ENCODE results near the gene MYB.
"Not testable (repeated sequence)": the region's sequence is repeated elsewhere in the genome, so short reads cannot be mapped to it uniquely, and the experiment has no call there.

MYB gene

DNA sequence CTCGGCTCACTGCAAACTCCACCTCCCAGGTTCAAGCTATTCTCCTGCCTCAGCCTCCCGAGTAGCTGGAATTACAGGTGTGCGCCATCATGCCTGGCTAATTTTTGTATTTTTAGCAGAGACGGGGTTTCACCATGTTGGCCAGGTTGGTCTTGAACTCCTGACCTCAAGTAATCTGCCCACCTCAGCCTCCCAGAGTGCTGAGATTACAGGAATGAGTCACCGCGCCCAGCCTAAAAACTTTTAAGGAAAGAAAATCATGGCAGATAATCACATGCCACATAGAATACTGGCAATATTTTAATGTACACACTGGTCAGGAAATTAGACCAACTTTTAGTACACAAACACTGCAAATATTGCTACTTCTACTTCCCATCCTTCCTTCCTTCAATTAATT is 16.7 kb upstream of the MYB start:
- DNase-seq (ENCODE audit: low read depth in 2 of 2): not testable (repeated sequence)

DNA sequence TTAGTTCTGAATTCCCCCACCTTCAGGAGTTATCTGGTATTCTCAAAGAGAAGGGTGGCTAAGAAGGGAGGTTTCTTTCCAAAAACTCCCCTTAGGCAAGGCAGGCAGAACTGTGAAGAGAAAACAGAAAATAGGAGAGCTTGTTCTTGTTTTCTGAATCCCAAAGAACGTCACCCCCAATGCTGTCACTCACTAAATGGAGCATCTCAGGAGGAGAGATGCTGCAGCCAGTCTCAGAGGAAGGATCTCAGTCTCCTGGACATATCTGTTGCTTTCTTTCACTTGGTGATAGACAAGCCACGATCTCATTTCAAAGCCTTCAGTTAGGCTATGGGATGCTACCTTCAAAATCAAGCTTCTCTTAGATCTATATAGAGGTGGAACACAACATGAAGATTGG is 16.1 kb upstream of the MYB start:
- no peak for DNase-seq (ENCODE audit: low read depth in 2 of 2)

DNA sequence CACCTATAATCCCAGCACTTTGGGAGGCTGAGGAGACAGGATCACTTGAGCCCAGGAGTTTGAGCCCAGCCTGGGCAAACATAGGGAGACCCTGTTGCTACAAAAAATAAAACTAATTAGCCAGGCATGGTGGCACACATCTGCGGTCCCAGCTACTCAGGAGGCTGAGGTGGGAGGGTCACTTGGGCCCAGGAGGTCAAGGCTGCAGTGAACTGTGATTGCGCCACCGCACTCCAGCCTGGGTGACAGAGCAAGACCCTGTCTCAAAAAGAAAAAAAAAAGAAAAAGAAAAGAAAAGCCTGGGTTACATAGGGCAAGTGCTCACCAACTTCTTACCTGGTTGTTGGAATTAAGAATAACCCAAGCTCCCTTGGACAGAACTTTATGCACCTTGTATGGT is 14.6 kb upstream of the MYB start:
- no peak for DNase-seq (ENCODE audit: low read depth in 2 of 2)

DNA sequence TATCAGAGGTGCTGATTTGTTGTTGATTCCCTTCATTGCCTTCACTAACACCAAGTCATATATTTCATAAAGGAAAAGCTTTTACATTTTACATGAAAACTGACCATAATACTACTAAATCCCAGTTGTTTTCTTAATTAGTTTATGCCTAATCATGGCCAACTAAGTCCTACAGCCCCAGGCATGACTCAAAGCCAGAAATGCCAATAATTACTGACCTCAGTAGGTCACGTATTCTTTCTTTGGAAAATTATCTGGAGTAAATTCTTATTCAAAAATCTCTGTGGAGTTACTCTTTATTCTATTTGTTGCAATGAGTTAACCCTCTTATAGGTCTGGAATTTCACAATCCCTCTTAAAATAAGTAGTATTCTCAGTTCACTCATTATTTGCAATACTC is 13.5 kb upstream of the MYB start:
- DNase-seq (ENCODE audit: low read depth in 2 of 2): no peak

DNA sequence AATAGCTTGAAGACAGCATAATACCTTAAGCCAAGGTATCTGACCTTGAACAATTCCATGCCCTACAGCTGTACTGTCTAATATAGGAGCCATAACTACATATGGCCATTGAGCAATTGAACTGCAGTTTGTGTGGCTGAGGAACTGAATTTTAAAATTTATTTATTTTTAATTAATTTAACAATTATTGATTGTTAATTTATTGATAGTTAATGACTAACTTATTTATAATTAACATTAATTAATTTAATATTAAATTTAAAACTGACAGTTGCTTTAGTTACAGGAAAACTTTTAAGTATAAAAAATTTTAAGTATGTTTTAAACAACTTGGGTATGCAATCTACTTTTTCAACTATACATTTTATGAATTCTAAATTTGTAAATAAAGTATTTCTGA is 12.3 kb upstream of the MYB start:
- no peak for DNase-seq (ENCODE audit: low read depth in 2 of 2)

DNA sequence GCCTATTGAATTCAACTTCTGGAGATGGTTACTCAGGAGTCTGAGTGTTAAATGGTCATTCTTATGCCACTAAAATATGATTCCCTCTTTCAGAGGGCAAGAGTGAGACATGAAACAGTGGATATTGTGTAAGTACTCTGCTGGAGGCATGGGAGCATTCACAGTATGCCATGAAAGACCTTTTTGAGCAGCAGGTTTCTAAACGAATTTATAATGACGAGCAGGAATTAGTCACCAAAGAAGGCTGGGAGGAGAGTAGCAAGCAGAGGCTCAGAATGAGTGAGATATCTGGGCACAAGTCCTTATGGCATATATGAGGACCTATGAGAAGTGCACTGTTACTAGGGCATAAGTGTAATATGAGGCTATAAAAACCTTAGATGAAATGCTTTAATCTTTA is 10.9 kb upstream of the MYB start:
- no peak for DNase-seq (ENCODE audit: low read depth in 2 of 2)

DNA sequence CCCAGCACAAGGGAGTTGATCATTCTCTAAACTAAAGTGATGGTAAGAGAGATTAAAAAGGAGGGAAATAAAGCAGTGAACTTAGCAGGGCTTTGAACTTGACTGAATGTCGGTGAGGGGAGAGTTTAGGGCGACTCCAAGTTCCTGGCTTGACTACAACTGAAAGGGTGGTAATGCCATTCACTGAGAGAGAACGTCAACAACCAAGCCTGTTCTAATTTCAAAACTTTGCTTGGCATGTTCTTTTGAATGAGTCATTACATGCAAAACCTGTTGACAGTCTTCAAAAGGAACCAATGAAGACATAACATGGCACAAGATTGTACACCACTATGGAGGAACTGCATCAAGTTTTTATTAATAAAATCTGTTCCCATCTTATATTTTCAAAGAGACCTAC is 10.3 kb upstream of the MYB start:
- no peak for DNase-seq (ENCODE audit: low read depth in 2 of 2)

DNA sequence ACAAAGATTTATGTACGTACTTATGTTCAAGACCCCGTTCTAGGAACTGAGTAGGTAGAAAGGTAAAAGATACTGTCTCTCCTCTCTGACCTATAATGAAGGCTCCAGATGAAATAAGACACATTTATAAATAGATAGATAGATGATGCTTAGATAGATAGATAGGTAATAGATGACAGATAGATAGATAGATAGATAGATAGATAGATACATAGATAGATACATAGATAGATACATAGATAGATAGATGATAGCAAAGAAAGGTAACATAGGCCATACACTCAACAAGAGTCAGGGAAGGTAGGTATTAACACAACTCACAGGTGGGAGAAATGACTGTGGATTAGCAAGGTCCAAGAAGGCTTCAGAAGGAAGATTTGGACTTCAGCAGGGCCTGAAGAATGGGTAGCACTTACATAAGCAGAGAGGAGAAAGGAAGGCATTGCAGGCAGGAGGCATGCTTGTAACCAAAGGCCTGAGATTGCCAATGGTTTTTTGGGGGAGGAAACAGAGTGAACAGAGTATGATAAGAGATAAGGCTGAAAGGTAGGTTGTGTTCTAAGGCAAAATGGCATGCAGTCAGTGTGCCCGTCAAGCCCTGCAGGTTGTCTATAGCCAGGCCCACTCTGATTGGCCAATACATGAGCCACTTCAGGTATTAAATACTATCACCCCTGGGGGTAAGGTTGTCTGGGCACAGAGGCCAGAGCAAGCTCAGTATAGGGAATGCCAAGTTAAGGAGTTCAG is 7.7 kb upstream of the MYB start:
- no peak for DNase-seq (ENCODE audit: low read depth in 2 of 2)

DNA sequence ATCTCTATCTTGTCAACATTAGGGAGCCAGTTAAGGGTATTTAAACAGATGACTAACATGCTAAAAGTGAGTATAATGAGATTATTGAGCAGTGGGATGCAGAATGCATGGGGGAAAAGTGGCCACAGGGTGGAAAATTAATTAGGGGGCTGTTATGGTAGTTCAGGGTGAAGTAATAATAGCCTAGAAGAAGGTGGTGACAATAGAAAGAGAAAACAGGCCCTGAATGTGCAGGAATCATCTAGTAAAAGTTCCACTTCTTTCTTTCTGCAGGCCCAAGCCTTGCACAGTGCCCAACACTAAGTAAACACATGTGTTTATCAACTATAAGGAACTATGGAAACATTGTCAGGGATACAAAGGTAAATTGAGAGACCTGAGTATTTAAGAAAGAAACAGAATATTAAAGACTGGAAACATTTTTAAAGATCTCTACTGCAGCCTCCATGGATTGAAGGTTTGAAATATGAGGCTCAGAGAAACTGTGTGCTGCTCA is 7.1 kb upstream of the MYB start:
- DNase-seq (ENCODE audit: low read depth in 2 of 2): no peak

DNA sequence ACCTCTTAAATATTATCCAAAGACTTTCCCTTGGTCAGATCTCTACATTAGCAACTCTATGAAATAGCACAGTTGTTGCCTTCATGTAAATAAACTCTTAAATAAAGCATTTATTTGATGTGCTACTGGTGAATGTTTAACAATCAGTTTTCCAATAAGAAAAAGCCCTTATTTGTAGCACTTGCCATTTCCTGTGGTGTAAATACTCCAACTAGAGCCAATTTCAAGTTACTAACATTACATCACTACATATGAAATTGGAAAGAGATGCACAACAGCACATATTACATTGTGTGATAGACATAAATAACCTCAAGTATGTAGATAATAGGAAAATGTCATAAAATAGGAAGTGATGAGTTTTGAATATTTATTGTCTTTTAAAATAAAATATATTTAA is 5.0 kb upstream of the MYB start:
- no peak for DNase-seq (ENCODE audit: low read depth in 2 of 2)

DNA sequence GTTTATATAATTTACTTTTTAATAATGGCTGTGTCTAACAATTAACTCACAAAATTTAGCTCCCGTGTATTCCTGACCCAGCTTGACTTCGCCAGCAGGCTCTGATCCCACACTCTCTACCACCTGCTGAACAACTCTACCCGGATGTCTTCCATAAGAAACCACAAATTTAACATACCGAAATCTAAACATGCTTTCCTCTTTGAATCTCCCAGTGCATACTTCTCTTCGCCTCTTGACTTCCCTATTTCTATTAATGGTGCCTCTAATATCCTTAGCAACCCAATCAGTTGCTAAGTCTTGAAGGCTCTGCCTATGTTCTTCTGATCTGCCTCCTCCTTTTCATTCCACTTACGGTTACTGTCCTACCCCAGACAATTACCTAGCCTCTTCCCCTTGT is 4.6 kb upstream of the MYB start:
- no peak for DNase-seq (ENCODE audit: low read depth in 2 of 2)

DNA sequence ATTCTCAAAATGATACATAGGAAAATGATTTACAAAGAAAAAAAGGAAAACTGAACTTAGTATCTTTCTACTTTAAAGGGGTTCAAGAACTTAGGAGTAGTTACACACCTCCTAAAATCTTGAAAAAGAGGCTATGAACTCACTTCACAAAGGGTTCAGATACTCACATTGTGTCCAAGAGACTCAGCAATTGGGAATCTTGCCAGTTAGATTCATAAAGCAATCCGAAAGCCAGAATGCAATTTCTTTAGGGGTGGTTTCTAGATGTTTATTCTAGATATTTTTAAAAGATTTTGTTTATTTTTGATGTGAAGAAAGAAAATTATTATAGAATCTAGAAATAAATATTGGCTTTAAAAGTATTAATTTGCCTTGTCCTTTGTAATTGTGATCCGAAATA is 1.7 kb upstream of the MYB start:
- no peak for DNase-seq (ENCODE audit: low read depth in 2 of 2)

DNA sequence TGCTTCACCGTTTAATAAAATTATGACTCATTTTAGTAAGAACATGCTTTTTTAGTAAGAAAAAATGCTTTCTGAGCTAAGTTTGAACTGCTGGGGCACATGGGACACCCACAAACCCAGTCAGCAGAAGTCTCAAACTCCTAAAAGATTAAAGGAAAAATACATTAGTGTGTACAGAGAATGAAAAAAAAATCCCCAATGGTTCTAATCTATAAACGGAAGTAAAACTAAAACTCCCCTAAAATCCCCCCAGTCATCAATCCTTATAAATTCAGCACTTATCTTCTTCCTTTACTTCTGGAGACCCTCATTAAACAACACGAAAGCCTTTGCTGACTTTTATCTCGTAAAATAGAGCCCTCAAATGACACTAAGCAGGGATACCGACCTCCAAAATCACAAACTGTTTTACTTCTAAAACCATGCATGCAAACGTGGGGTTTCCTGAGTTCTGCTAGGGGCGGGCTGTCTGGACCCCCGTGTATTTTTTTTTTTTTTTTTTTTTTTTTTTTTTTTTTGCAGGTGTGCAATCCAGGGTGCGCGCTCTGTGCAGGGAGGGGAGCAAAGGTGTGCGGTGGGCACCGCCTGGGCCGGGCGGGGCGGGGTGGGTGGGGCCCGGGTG is 1.1 kb upstream of the MYB start:
- peak in 1 of 2 donors; percentile 23 for DNase-seq (ENCODE audit: low read depth in 2 of 2)

DNA sequence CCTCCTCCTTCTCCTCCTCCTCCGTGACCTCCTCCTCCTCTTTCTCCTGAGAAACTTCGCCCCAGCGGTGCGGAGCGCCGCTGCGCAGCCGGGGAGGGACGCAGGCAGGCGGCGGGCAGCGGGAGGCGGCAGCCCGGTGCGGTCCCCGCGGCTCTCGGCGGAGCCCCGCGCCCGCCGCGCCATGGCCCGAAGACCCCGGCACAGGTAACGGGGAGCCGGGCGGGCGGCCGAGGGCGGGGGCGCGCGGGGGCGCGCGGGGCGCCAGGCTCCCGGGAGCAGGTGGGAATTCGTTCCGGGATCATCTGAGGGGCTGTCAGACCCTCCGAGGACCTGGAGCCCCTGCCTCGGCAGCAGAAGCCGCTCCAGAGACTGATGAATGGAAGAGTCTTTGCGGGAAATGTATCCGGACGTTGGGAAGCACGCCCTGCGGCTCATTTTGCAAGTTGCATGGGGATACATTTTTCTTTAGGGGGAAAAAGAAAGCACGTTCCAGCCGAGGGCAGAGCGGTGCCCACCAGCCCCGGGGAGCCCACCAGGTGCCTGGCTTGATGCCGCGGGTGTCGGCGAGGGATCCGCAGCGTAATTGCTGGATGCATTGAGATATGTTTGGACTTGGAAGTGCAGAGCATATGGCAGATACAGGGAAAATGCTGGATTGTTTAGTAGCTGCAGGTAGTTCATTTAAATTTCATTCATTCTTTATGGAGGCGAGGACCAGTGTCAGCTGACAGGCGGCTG is 394 bp downstream of the MYB start:
- DNase-seq (ENCODE audit: low read depth in 2 of 2): no peak

DNA sequence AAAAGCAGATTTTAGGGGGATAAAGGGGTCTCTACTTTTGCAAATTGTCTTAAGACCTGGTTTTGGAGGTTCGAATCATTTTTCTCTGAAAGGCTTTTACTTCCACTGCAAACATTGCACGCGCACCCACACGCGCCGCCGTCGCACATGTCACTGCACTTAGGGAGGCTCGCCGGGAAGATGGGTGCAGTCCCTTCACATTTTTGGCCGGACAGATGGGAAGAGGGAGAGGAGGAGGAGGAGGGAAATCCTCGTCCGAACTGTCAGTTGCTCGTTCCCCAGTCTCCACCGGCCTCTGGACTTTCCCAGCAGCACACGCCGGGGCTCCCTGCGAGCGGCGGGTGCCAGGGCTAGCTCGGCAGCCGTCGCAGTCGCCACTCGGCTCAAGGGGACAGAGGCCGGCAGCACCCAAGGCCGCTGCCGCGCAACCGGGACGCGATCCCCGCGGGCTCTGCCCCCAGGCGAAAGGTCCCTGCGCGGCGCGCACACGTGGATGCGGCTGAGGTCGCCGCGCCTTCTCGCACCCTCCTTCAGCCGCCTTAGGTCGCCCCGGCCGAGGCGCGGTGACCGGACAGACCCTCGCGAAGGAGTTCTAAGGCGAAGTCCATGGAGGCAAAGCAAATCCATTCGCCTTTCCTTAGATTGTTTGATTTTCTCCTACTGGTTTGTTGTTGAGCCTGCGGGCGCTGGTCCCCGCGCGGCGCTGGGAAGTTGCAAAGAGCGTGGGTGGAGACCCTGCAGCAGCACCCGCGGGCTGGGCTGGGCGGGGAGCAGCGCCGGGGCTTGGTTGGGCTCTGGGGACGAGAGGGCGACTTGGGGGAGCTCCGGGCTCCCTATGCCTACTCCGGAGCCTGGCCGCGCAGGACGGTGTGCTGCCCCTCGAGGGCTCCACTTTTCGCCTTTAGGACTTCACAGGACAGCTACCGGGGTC is 1.2 kb downstream of the MYB start:
- DNase-seq (ENCODE audit: low read depth in 2 of 2): peak in 1 of 2 donors; percentile 13

DNA sequence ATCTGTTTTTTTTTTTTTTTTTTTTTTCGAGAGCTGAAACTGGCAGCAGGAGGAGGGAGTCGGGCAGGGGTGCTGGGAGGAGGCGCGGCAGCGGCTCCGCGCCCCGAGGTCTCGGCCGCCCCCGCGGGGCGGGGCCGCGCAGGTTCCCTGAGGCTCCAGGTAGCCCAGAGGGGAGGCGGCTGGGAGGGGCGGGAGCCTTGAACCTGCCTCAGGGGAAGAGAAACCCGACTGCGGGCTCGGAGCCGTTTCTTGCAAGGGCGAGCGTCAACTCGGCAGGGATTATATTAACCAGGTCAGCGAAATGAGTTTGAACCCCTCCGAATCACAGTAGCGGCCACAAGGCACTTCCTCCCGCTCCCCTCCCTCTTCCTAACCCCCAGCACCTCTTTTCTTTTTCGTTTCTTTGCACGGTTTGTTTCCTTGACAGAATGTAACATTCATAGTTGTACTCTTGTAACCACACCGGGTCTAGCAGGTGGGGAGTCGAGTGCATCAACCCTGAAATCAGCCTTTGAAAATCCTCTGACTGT is 2.0 kb downstream of the MYB start:
- peak; percentile 48 to 56 for DNase-seq (ENCODE audit: low read depth in 2 of 2)

DNA sequence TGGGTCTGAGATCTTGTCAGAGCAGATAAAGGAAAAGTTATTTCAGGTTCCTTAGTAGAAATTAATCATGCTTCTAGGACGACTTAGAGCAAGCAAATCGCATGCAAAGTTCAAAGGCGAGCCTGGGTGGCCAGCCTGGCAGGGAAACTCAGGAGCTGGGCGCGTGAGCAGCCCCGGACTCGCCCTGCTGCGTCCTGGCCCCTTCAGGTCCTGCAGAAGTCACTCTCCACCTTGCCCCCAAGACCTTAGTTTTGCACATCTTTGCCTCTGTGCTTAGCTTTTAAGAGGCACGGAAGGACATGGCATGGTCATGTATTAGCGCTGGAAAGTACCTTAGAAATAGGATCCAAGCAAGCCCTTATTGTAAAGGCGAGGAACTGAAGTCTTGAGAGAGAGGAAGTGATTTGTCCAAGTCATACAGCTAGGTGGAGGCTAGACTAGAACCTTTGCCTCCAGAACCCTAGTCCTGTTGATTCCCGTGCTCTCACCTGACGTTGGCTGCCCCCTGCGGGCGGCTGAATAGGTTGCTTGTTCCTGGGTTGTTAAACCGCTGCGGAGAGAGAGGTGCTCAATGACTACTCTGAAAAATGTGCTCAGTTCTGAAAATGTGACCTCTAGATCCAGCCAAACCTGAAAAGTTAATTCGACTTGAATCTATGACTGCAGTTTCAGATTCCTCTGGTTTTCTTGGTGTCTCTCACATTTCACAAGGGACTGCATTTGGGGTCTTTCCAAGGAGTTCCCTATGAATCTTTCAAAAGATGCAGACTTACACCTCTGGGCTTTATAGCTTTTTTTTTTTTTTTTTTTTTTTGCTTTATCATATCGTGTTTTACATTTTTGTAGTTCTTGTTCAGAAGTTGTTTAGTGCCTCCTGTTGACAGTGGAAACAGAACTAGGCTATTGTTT is 2.7 kb downstream of the MYB start:
- DNase-seq (ENCODE audit: low read depth in 2 of 2): peak in 1 of 2 donors; percentile 65

DNA sequence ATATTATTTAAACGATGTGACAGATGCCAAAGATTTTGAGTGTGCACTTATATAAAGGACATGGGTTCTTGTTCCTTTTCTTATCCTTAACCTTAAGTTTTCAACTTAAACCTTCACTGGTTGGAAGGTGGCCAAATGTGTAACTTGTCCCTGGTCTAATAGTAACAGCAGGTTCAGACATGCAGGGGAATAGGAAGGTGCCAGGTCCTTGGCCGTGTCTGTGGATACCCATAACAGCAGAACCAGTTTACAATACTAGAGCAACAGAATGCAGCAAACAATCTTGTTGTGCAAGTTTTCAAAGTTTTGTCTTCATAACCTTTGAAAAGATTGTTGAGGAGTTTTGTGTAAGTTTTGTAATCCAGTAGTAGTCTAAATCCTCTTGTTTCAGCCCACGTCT is 4.4 kb downstream of the MYB start:
- DNase-seq (ENCODE audit: low read depth in 2 of 2): no peak

DNA sequence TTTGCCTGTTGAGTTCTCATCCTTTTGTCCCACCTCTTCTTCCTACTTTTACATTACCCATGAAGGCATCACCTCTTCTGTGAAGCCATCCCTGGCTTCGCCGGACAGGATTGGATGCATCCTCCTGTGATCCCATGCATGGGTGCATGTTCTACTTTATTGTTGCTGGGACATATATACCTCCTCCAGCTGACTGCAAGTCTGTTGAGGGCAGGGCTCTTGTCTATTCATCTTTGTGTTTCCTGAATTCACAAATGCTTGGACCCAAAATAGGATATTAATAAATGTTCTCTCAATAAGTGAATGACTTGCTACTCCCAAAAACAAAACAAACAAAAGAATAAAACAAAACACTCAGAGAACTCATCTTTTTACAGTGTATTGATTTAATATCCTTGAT is 5.1 kb downstream of the MYB start:
- DNase-seq (ENCODE audit: low read depth in 2 of 2): no peak

DNA sequence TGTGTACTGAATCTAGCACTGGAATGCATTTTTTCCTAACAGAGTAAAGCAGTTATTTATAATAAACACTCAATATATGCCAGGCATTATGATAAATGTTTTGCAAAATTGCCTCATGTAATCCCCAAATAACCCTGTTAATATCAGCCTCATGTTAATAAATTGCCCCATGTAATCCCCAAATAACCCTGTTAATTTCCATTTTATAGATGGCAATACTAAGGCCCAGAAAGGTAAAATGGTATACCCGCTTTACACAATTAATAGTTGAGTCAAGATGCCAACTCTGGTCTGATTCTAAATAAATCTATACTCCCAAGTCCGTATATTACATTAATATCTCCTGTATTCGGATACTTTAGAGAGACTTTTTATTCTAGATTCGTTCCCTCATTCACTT is 6.3 kb downstream of the MYB start:
- DNase-seq (ENCODE audit: low read depth in 2 of 2): no peak

DNA sequence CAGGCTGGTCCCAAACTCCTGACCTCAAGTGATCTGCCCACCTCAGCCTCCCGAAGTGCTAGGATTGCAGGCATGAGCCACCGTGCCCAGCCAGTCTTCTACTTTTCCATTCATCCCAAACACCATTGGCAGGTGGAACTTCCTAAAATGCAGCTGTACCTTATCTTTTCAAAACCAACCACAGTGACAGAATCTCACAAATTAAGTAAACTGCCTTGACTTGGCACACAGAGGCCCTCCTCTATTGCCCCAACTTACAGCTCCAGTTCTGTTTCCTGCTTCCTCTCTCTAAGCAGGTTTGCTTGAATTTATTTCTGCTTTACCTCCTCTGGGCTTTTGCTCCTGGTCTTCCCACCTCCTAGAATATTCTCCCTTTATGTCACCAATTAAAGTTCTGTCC is 7.6 kb downstream of the MYB start:
- no peak for DNase-seq (ENCODE audit: low read depth in 2 of 2)

All from stimulated activated CD8-positive, alpha-beta memory T cell treated with anti-CD3 and anti-CD28 coated beads, Interleukin-15, amount 100 ng/mL, for 4 hours (primary cell).